ENCODE data around the gene CD79B.
"Not testable (repeated sequence)": the region's sequence is repeated elsewhere in the genome, so short reads cannot be mapped to it uniquely, and the experiment has no call there.

Gene CD79B

DNA sequence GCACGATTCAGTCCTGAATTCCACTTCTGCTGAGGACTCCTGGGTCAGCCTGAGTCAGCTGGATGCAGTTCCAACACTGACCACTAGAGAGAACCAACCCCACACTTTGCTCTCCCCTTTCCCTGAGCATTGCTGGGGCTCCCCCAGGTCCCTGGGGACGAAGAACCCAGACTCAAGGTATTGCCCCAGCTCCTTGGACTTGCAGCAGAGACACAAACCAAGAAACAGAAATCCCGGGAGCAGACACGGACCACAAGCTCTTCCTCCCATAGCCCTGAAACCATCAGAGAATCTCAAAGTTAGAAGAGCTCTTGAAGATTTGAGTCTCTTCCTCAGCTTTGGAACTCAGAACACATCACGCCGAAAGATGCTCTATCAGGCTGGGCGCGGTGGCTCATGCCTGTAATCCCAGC, 12.8 kb downstream of the CD79B start:
- no peak for DNase-seq (ENCODE audit: low read depth, low spot score)
- Histone ChIP-seq H3K9me3 (ENCODE audit: insufficient read depth, low read length) (no peaks in the 10 kb centered on the region), H3K27me3 (ENCODE audit: insufficient read depth, insufficient read length) (no peaks in the 10 kb centered on the region), H3K4me3 (ENCODE audit: insufficient read length, low read depth) (no peak overlapping the region), H3K36me3 (ENCODE audit: insufficient read depth, insufficient read length, low read length) (no peaks in the 10 kb centered on the region), H3K4me1 (ENCODE audit: insufficient read depth, insufficient read length) (peaks cover 8% of the 10 kb centered on the region), H3K9ac (ENCODE audit: insufficient read length, low read depth) (no peak overlapping the region)
- no peak for TF ChIP-seq YY1 (IDR thresholded peaks at IDR 0.05; ENCODE audit: insufficient read depth, insufficient read length)
- no peak for TF ChIP-seq ZNF274 (IDR thresholded peaks at IDR 0.05; ENCODE audit: low read depth, low read length)
- no peak for TF ChIP-seq SUZ12 (IDR thresholded peaks at IDR 0.05; ENCODE audit: extremely low read depth, insufficient read depth, insufficient read length)

DNA sequence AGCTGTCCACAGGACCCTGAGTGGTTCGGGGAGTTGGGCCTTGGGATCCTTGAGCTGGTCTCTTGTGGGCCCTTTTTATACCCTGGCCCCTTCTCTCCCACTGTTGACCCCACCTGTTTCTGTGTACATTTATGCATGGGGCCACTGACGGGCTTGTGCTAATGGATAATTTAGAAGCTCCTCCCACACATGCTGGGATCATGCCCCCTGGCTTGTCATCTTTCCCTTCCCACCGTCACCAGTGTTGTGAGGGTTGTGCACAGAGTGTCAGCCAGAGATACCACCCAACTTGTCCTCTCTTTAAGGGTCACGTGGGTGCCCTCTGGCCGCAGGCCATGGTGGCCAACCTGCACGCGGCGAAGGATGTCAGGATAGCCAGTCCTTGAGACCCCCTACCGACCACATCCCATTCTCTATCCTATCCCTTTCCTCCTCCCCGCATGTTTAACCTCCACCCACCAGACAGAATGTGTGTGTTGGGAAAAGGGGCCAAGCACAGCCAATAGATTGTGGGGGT, 13.3 kb downstream of the CD79B start, which contains the start of gene GH1:
GH1 (minus strand) TSS at position 51 of the 517 bp plus-strand sequence. CDS start 63 bp downstream, outside the sequence.
- not testable (repeated sequence) for H3K4me1 ChIP-seq (ENCODE audit: insufficient read depth, insufficient read length); H3K4me3 ChIP-seq (ENCODE audit: insufficient read length, low read depth); DNase-seq (ENCODE audit: low read depth, low spot score); H3K27me3 ChIP-seq (ENCODE audit: insufficient read depth, insufficient read length); H3K36me3 ChIP-seq (ENCODE audit: insufficient read depth, insufficient read length, low read length); H3K9me3 ChIP-seq (ENCODE audit: insufficient read depth, low read length)
- H3K9ac ChIP-seq (ENCODE audit: insufficient read length, low read depth), result peak within 1 kb of the TSS; percentile 21

DNA sequence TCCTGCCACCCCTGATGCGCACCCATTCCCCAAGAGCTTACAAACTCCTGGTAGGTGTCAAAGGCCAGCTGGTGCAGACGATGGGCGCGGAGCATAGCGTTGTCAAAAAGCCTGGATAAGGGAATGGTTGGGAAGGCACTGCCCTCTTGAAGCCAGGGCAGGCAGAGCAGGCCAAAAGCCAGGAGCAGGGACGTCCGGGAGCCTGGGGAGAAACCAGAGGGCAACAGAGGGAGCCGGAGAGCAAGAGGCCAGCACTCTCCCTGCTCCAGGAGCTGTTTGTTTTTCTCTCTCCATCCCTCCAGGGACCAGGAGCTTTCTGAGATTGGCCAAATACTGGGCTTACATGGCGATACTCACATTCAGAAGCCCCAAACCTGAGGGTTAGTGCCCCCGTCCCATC, 13.8 kb downstream of the CD79B start:
- Histone ChIP-seq H3K4me3 (ENCODE audit: insufficient read length, low read depth) (no peak overlapping the region), H3K4me1 (ENCODE audit: insufficient read depth, insufficient read length) (peaks cover 8% of the 10 kb centered on the region)
- no peak for DNase-seq (ENCODE audit: low read depth, low spot score)

DNA sequence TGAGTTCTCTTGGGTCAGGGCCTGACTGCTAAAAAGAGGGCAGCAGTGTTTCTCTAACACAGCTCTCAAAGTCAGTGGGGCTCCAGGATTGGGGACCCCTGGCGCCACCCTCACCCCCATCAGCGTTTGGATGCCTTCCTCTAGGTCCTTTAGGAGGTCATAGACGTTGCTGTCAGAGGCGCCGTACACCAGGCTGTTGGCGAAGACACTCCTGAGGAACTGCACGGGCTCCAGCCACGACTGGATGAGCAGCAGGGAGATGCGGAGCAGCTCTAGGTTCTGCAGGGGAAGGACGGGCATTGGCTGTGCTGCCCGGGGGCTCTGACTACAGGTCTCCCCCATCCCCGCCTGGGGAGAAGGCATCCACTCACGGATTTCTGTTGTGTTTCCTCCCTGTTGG, 14.5 kb downstream of the CD79B start:
- no peak for DNase-seq (ENCODE audit: low read depth, low spot score)
- H3K4me1 ChIP-seq (ENCODE audit: insufficient read depth, insufficient read length), result peaks cover 8% of the 10 kb centered on the region
- peak overlapping the region; percentile 21 for H3K9ac ChIP-seq (ENCODE audit: insufficient read length, low read depth)
- H3K36me3 ChIP-seq (ENCODE audit: insufficient read depth, insufficient read length, low read length), result no peaks in the 10 kb centered on the region
- H3K27me3 ChIP-seq (ENCODE audit: insufficient read depth, insufficient read length), result no peaks in the 10 kb centered on the region
- no peak for TF ChIP-seq SUZ12 (IDR thresholded peaks at IDR 0.05; ENCODE audit: extremely low read depth, insufficient read depth, insufficient read length)
- no peak for TF ChIP-seq YY1 (IDR thresholded peaks at IDR 0.05; ENCODE audit: insufficient read depth, insufficient read length)
- TF ChIP-seq ZNF274 (IDR thresholded peaks at IDR 0.05; ENCODE audit: low read depth, low read length), result no peak
- H3K9me3 ChIP-seq (ENCODE audit: insufficient read depth, low read length), result no peaks in the 10 kb centered on the region
- no peak overlapping the region for H3K4me3 ChIP-seq (ENCODE audit: insufficient read length, low read depth)

More for the DNA sequence above, 13.8 kb downstream of the CD79B start:
- TF ChIP-seq ZNF274 (IDR thresholded peaks at IDR 0.05; ENCODE audit: low read depth, low read length) (no peak), YY1 (IDR thresholded peaks at IDR 0.05; ENCODE audit: insufficient read depth, insufficient read length) (no peak), SUZ12 (IDR thresholded peaks at IDR 0.05; ENCODE audit: extremely low read depth, insufficient read depth, insufficient read length) (no peak)
- no peak overlapping the region for H3K9ac ChIP-seq (ENCODE audit: insufficient read length, low read depth)
- H3K27me3 ChIP-seq (ENCODE audit: insufficient read depth, insufficient read length), result no peaks in the 10 kb centered on the region
- H3K9me3 ChIP-seq (ENCODE audit: insufficient read depth, low read length), result no peaks in the 10 kb centered on the region
- H3K36me3 ChIP-seq (ENCODE audit: insufficient read depth, insufficient read length, low read length), result no peaks in the 10 kb centered on the region

DNA sequence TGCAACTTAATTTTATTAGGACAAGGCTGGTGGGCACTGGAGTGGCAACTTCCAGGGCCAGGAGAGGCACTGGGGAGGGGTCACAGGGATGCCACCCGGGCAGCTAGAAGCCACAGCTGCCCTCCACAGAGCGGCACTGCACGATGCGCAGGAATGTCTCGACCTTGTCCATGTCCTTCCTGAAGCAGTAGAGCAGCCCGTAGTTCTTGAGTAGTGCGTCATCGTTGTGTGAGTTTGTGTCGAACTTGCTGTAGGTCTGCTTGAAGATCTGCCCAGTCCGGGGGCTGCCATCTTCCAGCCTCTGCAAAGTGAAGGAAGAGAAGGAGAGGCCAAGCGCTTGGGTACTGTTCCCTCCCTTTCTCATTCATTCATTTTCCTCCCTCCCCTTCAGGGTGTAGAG, 14.9 kb downstream of the CD79B start:
- H3K4me1 ChIP-seq (ENCODE audit: insufficient read depth, insufficient read length); H3K9ac ChIP-seq (ENCODE audit: insufficient read length, low read depth); DNase-seq (ENCODE audit: low read depth, low spot score); H3K9me3 ChIP-seq (ENCODE audit: insufficient read depth, low read length); H3K36me3 ChIP-seq (ENCODE audit: insufficient read depth, insufficient read length, low read length); H3K27me3 ChIP-seq (ENCODE audit: insufficient read depth, insufficient read length); H3K4me3 ChIP-seq (ENCODE audit: insufficient read length, low read depth): not testable (repeated sequence)

DNA sequence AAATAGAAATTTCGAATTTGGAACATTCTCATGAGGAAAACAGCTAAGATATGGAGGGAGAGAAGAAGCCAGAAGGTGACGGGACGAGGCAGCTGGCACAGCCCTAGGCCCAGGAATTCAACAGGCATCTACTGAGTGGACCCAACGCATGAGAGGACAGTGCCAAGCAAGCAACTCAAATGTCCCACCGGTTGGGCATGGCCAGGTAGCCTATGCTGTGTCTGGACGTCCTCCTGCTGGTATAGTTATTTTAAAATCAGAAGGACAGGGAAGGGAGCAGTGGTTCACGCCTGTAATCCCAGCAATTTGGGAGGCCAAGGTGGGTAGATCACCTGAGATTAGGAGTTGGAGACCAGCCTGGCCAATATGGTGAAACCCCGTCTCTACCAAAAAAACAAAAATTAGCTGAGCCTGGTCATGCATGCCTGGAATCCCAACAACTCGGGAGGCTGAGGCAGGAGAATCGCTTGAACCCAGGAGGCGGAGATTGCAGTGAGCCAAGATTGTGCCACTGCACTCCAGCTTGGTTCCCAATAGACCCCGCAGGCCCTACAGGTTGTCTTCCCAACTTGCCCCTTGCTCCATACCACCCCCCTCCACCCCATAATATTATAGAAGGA, 15.5 kb downstream of the CD79B start:
- Histone ChIP-seq H3K9me3 (ENCODE audit: insufficient read depth, low read length) (no peaks in the 10 kb centered on the region), H3K9ac (ENCODE audit: insufficient read length, low read depth) (no peak overlapping the region), H3K4me3 (ENCODE audit: insufficient read length, low read depth) (no peak overlapping the region), H3K27me3 (ENCODE audit: insufficient read depth, insufficient read length) (no peaks in the 10 kb centered on the region), H3K4me1 (ENCODE audit: insufficient read depth, insufficient read length) (peaks cover 8% of the 10 kb centered on the region), H3K36me3 (ENCODE audit: insufficient read depth, insufficient read length, low read length) (no peaks in the 10 kb centered on the region)
- TF ChIP-seq ZNF274 (IDR thresholded peaks at IDR 0.05; ENCODE audit: low read depth, low read length), result no peak
- no peak for TF ChIP-seq YY1 (IDR thresholded peaks at IDR 0.05; ENCODE audit: insufficient read depth, insufficient read length)
- no peak for TF ChIP-seq SUZ12 (IDR thresholded peaks at IDR 0.05; ENCODE audit: extremely low read depth, insufficient read depth, insufficient read length)
- DNase-seq (ENCODE audit: low read depth, low spot score), result no peak

DNA sequence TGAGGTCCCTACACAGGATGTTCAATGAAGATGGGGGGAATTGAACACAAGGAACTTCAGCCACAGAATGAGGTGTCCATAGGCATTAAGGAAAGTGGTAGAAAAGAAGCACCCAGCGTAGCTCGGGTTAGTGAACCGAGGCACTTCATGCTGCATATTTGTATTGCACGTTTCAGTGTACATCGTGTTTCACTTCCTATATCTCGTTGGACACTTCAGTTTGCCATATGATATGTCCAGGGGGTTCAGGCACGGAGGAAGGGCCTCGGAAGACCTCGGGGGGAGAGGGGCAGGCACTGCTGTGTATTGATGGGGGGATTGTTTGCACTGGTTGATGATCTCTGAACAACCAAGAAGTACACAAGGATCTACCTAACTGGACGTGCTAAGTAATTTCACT, 16.4 kb downstream of the CD79B start:
- not testable (repeated sequence) for H3K4me3 ChIP-seq (ENCODE audit: insufficient read length, low read depth); DNase-seq (ENCODE audit: low read depth, low spot score); H3K27me3 ChIP-seq (ENCODE audit: insufficient read depth, insufficient read length); H3K9ac ChIP-seq (ENCODE audit: insufficient read length, low read depth); H3K36me3 ChIP-seq (ENCODE audit: insufficient read depth, insufficient read length, low read length); H3K9me3 ChIP-seq (ENCODE audit: insufficient read depth, low read length)
- H3K4me1 ChIP-seq (ENCODE audit: insufficient read depth, insufficient read length), result peaks cover 11% of the 10 kb centered on the region

DNA sequence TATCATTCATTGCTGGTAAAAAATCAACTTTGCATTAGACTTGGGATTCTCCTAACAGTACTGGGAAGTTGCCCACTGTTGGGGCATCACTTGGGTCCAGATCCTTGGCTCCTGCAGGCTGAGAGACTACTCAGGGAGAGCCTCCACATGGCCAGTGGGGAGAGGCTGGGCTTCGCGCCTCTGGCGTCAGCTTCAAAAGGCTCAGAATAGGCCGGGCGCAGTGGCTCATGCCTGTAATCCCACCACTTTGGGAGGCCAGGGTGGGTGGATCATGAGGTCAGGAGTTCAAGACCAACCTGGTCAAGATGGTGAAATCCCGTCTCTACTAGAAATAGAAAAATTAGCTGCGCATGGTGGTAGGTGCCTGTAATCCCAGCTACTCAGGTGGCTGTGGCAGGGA, 17.7 kb downstream of the CD79B start:
- H3K36me3 ChIP-seq (ENCODE audit: insufficient read depth, insufficient read length, low read length), result no peaks in the 10 kb centered on the region
- H3K9me3 ChIP-seq (ENCODE audit: insufficient read depth, low read length), result no peaks in the 10 kb centered on the region
- peaks cover 11% of the 10 kb centered on the region for H3K4me1 ChIP-seq (ENCODE audit: insufficient read depth, insufficient read length)
- TF ChIP-seq SUZ12 (IDR thresholded peaks at IDR 0.05; ENCODE audit: extremely low read depth, insufficient read depth, insufficient read length), result no peak
- TF ChIP-seq YY1 (IDR thresholded peaks at IDR 0.05; ENCODE audit: insufficient read depth, insufficient read length), result no peak
- TF ChIP-seq ZNF274 (IDR thresholded peaks at IDR 0.05; ENCODE audit: low read depth, low read length), result no peak
- H3K9ac ChIP-seq (ENCODE audit: insufficient read length, low read depth), result no peak overlapping the region
- H3K4me3 ChIP-seq (ENCODE audit: insufficient read length, low read depth), result no peak overlapping the region
- no peak for DNase-seq (ENCODE audit: low read depth, low spot score)
- H3K27me3 ChIP-seq (ENCODE audit: insufficient read depth, insufficient read length), result no peaks in the 10 kb centered on the region

Data from NT2/D1 (cell line).